ENCODE results near the gene ZNF491. TPM values are rescaled to one million over a fixed set of nuclear protein-coding genes. Genes with fewer than 3 reads are reported as not detected.

Gene ZNF491
- total RNA-seq, 1 donor from 2014 or later = 9.3 TPM

Other genes starting within 250 kb of the ZNF491 start
- 9.8 TPM for gene ELOF1, start 239.3 kb upstream of the ZNF491 start, total RNA-seq
- 0.25 TPM for gene ACP5, start 220.9 kb upstream of the ZNF491 start, total RNA-seq
- 60.0 TPM for gene ZNF627, start 201.0 kb upstream of the ZNF491 start, total RNA-seq
- 14.0 TPM for gene ZNF823, start 59.6 kb upstream of the ZNF491 start, total RNA-seq
- 33.7 TPM for gene ZNF441, start 31.5 kb upstream of the ZNF491 start, total RNA-seq
- gene ZNF440, start 15.8 kb downstream of the ZNF491 start, total RNA-seq = 14.3 TPM
- 27.8 TPM for gene ZNF439, start 50.2 kb downstream of the ZNF491 start, total RNA-seq
- gene ZNF69, start 89.3 kb downstream of the ZNF491 start, total RNA-seq = 27.5 TPM
- gene ZNF700, start 126.6 kb downstream of the ZNF491 start, total RNA-seq = 13.5 TPM
- gene ZNF763, start 166.5 kb downstream of the ZNF491 start, total RNA-seq = 5.9 TPM
- 19.7 TPM for gene ZNF433, start 237.2 kb downstream of the ZNF491 start, total RNA-seq

All from temporal lobe (tissue), 1 donor.